Stimulated activated CD4-positive, alpha-beta T cell treated with anti-CD3 and anti-CD28 coated beads, TNF-alpha, amount 100 ng/mL, for 1 hour (primary cell): ENCODE data around the gene ZNF827.
"Not testable (repeated sequence)": the region's sequence is repeated elsewhere in the genome, so short reads cannot be mapped to it uniquely, and the experiment has no call there.

Source experiments
- DNase-seq, 3 donors: peaks; one replicate each; pipeline ENCODE4 v3.0.0-alpha.2; 2020; ENCODE audit warnings: low read depth in 3 of 3, low spot score in 1 of 3

Gene ZNF827

GRCh38 chr4:145867406-145867805 lies 71.2 kb downstream of the ZNF827 start:
- no peak for DNase-seq

GRCh38 chr4:145866991-145867390 lies 71.6 kb downstream of the ZNF827 start:
- no peak for DNase-seq

- DNase-seq: no peak
Observed at GRCh38 chr4:145865274-145865941, 73.2 kb downstream of the ZNF827 start.

- no peak for DNase-seq
Observed at GRCh38 chr4:145863191-145863590, 75.4 kb downstream of the ZNF827 start.

GRCh38 chr4:145861336-145862318 lies 77.0 kb downstream of the ZNF827 start:
- no peak for DNase-seq

- DNase-seq: no peak
Observed at GRCh38 chr4:145860897-145861296, 77.7 kb downstream of the ZNF827 start.

GRCh38 chr4:145860446-145860845 lies 78.2 kb downstream of the ZNF827 start:
- no peak for DNase-seq

GRCh38 chr4:145859926-145860325 lies 78.7 kb downstream of the ZNF827 start:
- DNase-seq: no peak

- no peak for DNase-seq
Observed at GRCh38 chr4:145859426-145859825, 79.2 kb downstream of the ZNF827 start.

GRCh38 chr4:145852256-145852839 lies 86.3 kb downstream of the ZNF827 start:
- DNase-seq: no peak

GRCh38 chr4:145851511-145852201 lies 87.0 kb downstream of the ZNF827 start:
- DNase-seq: no peak

- no peak for DNase-seq
Observed at GRCh38 chr4:145847764-145848163, 90.9 kb downstream of the ZNF827 start.

- no peak for DNase-seq
Observed at GRCh38 chr4:145845118-145845517, 93.5 kb downstream of the ZNF827 start.

GRCh38 chr4:145843639-145844038 lies 95.0 kb downstream of the ZNF827 start:
- no peak for DNase-seq

- DNase-seq: no peak
Observed at GRCh38 chr4:145843148-145843547, 95.5 kb downstream of the ZNF827 start.

- no peak for DNase-seq
Observed at GRCh38 chr4:145842224-145842887, 96.3 kb downstream of the ZNF827 start.

- no peak for DNase-seq
Observed at GRCh38 chr4:145840801-145841200, 97.8 kb downstream of the ZNF827 start.

GRCh38 chr4:145840162-145840768 lies 98.4 kb downstream of the ZNF827 start:
- DNase-seq: no peak

GRCh38 chr4:145839151-145839550 lies 99.5 kb downstream of the ZNF827 start:
- no peak for DNase-seq

- not testable (repeated sequence) for DNase-seq
Observed at GRCh38 chr4:145832384-145832783, 106.2 kb downstream of the ZNF827 start.
